T-helper 9 cell (primary cell): ENCODE data around the gene FGF19.

Source experiments
- DNase-seq: peaks from one replicate; pipeline ENCODE4 v3.0.0-alpha.2; 2020

Gene FGF19

GRCh38 chr11:69667619-69668604 lies 35.9 kb downstream of the FGF19 start:
- DNase-seq, result no peak

GRCh38 chr11:69666752-69667536 lies 36.9 kb downstream of the FGF19 start:
- DNase-seq, result no peak

- DNase-seq, result no peak
Observed at GRCh38 chr11:69666261-69666660, 37.6 kb downstream of the FGF19 start.

- DNase-seq, result no peak
Observed at GRCh38 chr11:69665669-69666068, 38.2 kb downstream of the FGF19 start.

- no peak for DNase-seq
Observed at GRCh38 chr11:69664901-69665300, 38.9 kb downstream of the FGF19 start.

- DNase-seq, result no peak
Observed at GRCh38 chr11:69664103-69664775, 39.6 kb downstream of the FGF19 start.

- no peak for DNase-seq
Observed at GRCh38 chr11:69663326-69663725, 40.5 kb downstream of the FGF19 start.

- DNase-seq, result no peak
Observed at GRCh38 chr11:69662806-69663205, 41.0 kb downstream of the FGF19 start.

- no peak for DNase-seq
Observed at GRCh38 chr11:69662021-69662698, 41.7 kb downstream of the FGF19 start.

GRCh38 chr11:69661413-69661715 lies 42.5 kb downstream of the FGF19 start:
- no peak for DNase-seq

- DNase-seq, result no peak
Observed at GRCh38 chr11:69660001-69660500, 43.8 kb downstream of the FGF19 start.

GRCh38 chr11:69659591-69659990 lies 44.2 kb downstream of the FGF19 start:
- no peak for DNase-seq

GRCh38 chr11:69658626-69659450 lies 45.0 kb downstream of the FGF19 start:
- no peak for DNase-seq

GRCh38 chr11:69657911-69658625 lies 45.8 kb downstream of the FGF19 start:
- DNase-seq, result no peak

GRCh38 chr11:69657456-69657910 lies 46.3 kb downstream of the FGF19 start:
- no peak for DNase-seq

GRCh38 chr11:69656536-69657455 lies 47.0 kb downstream of the FGF19 start:
- DNase-seq, result no peak

GRCh38 chr11:69655479-69656428 lies 48.1 kb downstream of the FGF19 start:
- DNase-seq, result no peak
